H1 (cell line): Measurements from ENCODE around the gene SLC25A11. TPM values are rescaled to one million over a fixed set of nuclear protein-coding genes. Genes with fewer than 3 reads are reported as not detected.

Source experiments
- CTCF ChIA-PET: fragments of 300-600 bp; sonication (Branson Sonifier 250); formaldehyde crosslinking; loops from one replicate; lab custom pipeline; 2021; ENCODE audit not compliant: partially characterized antibody; lab: Charles Lee
- POLR2A ChIA-PET: fragments of 300-600 bp; sonication (Branson Sonifier 250); formaldehyde crosslinking; loops from one replicate; lab custom pipeline; 2021; ENCODE audit warnings: inconsistent platforms; ENCODE audit not compliant: partially characterized antibody; lab: Charles Lee
- DNase-seq, 2 experiments: peaks; one replicate each; pipeline versions ENCODE4 v3.0.0 to v3.0.0-alpha.2; 2010 to 2022; ENCODE audit warnings: low spot score in 2 of 2, low read depth in 1 of 2, mixed read lengths in 1 of 2
- FAIRE-seq: peaks from 2 replicates; lab custom pipeline; 2011; peaks lifted over from hg19 to GRCh38; lab: Jason Lieb, UNC
- H2AFZ ChIP-seq: 2 replicates; pipeline ENCODE4 v1.8.1; 2012; ENCODE audit warnings: low read length, inconsistent platforms
- H2AK5ac ChIP-seq: 2 replicates; pipeline ENCODE4 v1.6.1; 2013; ENCODE audit warnings: low read depth, low read length
- H2BK120ac ChIP-seq: replicated peaks from 2 replicates; pipeline ENCODE3; 2013; ENCODE audit warnings: low read depth, low read length, inconsistent platforms
- H2BK12ac ChIP-seq: 2 replicates; pipeline ENCODE4 v1.6.1; 2013; ENCODE audit warnings: low read depth, low read length
- H2BK15ac ChIP-seq: 2 replicates; pipeline ENCODE4 v1.6.1; 2013; ENCODE audit warnings: low read length
- H2BK20ac ChIP-seq: 2 replicates; pipeline ENCODE4 v1.6.1; 2013; ENCODE audit warnings: low read length
- H2BK5ac ChIP-seq: 2 replicates; pipeline ENCODE4 v1.6.1; 2013; ENCODE audit warnings: low read depth, low read length
- H3K14ac ChIP-seq: 2 replicates; pipeline ENCODE4 v1.6.1; 2013; ENCODE audit warnings: inconsistent platforms; ENCODE audit not compliant: insufficient read length
- H3K18ac ChIP-seq: 2 replicates; pipeline ENCODE4 v1.6.1; 2013; ENCODE audit warnings: low read length; ENCODE audit errors: extremely low read depth
- H3K23ac ChIP-seq: 2 replicates; pipeline ENCODE4 v1.6.1; 2013; ENCODE audit warnings: inconsistent platforms; ENCODE audit not compliant: insufficient read length
- H3K23me2 ChIP-seq: 2 replicates; pipeline ENCODE4 v1.6.1; 2013; ENCODE audit warnings: low read depth, low read length
- H3K27ac ChIP-seq: 2 replicates; pipeline ENCODE4 v1.6.1; 2011; ENCODE audit warnings: low read depth, low read length, inconsistent platforms
- H3K27me3 ChIP-seq, 4 experiments: replicated peaks in 1 of 4; 1 replicate in 1 of 4; 2 replicates in 3 of 4; pipeline versions ENCODE4 v1.6.1 to v1.8.1; 2011 to 2013; ENCODE audit warnings: low read length in 3 of 4, mild to moderate bottlenecking in 3 of 4, inconsistent platforms in 2 of 4, mixed read lengths in 2 of 4, moderate library complexity in 1 of 4; ENCODE audit not compliant: control insufficient read depth in 3 of 4, insufficient read depth in 3 of 4; ENCODE audit errors: extremely low read depth in 1 of 4
- H3K36me3 ChIP-seq, 4 experiments: 2 replicates each; pipeline versions ENCODE4 v1.6.1 to v1.8.1; 2011 to 2013; ENCODE audit warnings: mild to moderate bottlenecking in 4 of 4, low read length in 3 of 4, moderate library complexity in 2 of 4, control low read depth in 1 of 4, inconsistent platforms in 1 of 4; ENCODE audit not compliant: insufficient read depth in 4 of 4, control insufficient read depth in 2 of 4
- H3K4ac ChIP-seq: replicated peaks from 2 replicates; pipeline ENCODE3; 2013; ENCODE audit warnings: low read length, low read depth, mixed read lengths, inconsistent platforms; ENCODE audit not compliant: insufficient read length
- H3K4me1 ChIP-seq, 4 experiments: replicated peaks in 1 of 4; 1 replicate in 1 of 4; 2 replicates in 3 of 4; pipeline versions ENCODE4 v1.6.1 to v1.8.1; 2011 to 2013; ENCODE audit warnings: low read length in 3 of 4, inconsistent platforms in 2 of 4, mixed read lengths in 1 of 4; ENCODE audit not compliant: insufficient read depth in 4 of 4, control insufficient read depth in 3 of 4
- H3K4me2 ChIP-seq, 2 experiments: 2 replicates each; pipeline versions ENCODE4 v1.6.1 to v1.8.1; 2011 to 2013; ENCODE audit warnings: low read depth in 2 of 2, low read length in 2 of 2, control low read depth in 1 of 2, inconsistent platforms in 1 of 2, mild to moderate bottlenecking in 1 of 2; ENCODE audit not compliant: insufficient read depth in 1 of 2
- H3K4me3 ChIP-seq, 4 experiments: fragments of 200-600, 300-600 bp in 1 of 4; sonication (generic), shearing (Covaris generic), sonication (Bioruptor Twin) in 1 of 4; 2 replicates each; pipeline versions ENCODE4 v1.5.1 to v1.8.1; 2011 to 2016; ENCODE audit warnings: low read length in 4 of 4, low read depth in 3 of 4, control low read depth in 2 of 4, inconsistent platforms in 2 of 4, mild to moderate bottlenecking in 2 of 4, mixed read lengths in 1 of 4, moderate library complexity in 1 of 4; ENCODE audit not compliant: insufficient read depth in 2 of 4; ENCODE audit errors: extremely low read depth in 1 of 4
- H3K56ac ChIP-seq: replicated peaks from 2 replicates; pipeline ENCODE3; 2013; ENCODE audit warnings: low read depth, mild to moderate bottlenecking, mixed read lengths, low read length, inconsistent platforms; ENCODE audit not compliant: insufficient read length
- H3K79me1 ChIP-seq: 2 replicates; pipeline ENCODE4 v1.6.1; 2013; ENCODE audit warnings: low read depth, low read length, control low read depth
- H3K79me2 ChIP-seq, 2 experiments: 2 replicates each; pipeline versions ENCODE4 v1.6.1 to v1.8.1; 2012 to 2013; ENCODE audit warnings: low read length in 2 of 2, mild to moderate bottlenecking in 2 of 2, inconsistent platforms in 1 of 2; ENCODE audit not compliant: insufficient read depth in 2 of 2, control insufficient read depth in 1 of 2
- H3K9ac ChIP-seq, 4 experiments: replicated peaks in 1 of 4; 1 replicate in 1 of 4; 2 replicates in 3 of 4; pipeline versions ENCODE4 v1.6.1 to v1.8.1; 2011 to 2013; ENCODE audit warnings: low read depth in 3 of 4, low read length in 3 of 4, control low read depth in 2 of 4, mild to moderate bottlenecking in 2 of 4, moderate library complexity in 2 of 4, inconsistent platforms in 1 of 4; ENCODE audit errors: extremely low read depth in 1 of 4
- H3K9me3 ChIP-seq, 2 experiments: 2 replicates each; pipeline versions ENCODE4 v1.6.1 to v1.8.1; 2012 to 2013; ENCODE audit warnings: mild to moderate bottlenecking in 2 of 2, moderate library complexity in 2 of 2, control low read depth in 1 of 2, inconsistent platforms in 1 of 2, low read depth in 1 of 2, low read length in 1 of 2, mixed read lengths in 1 of 2; ENCODE audit not compliant: insufficient read depth in 2 of 2
- H4K20me1 ChIP-seq, 2 experiments: replicated peaks in 1 of 2; 2 replicates each; pipeline versions ENCODE3 to v1.8.1; 2011 to 2013; ENCODE audit warnings: inconsistent platforms in 2 of 2, low read length in 2 of 2, mild to moderate bottlenecking in 1 of 2; ENCODE audit not compliant: insufficient read depth in 2 of 2, control insufficient read depth in 1 of 2
- H4K5ac ChIP-seq: 2 replicates; pipeline ENCODE4 v1.6.1; 2013; ENCODE audit warnings: low read length, low read depth, mixed read lengths, inconsistent platforms; ENCODE audit not compliant: insufficient read length
- H4K8ac ChIP-seq: 2 replicates; pipeline ENCODE4 v1.8.0; 2013; ENCODE audit warnings: mild to moderate bottlenecking, moderate library complexity, low read length, inconsistent platforms; ENCODE audit not compliant: insufficient read depth; ENCODE audit errors: extremely low read depth
- H4K91ac ChIP-seq: replicated peaks from 2 replicates; pipeline ENCODE3; 2013; ENCODE audit warnings: low read length, mixed read lengths, inconsistent platforms; ENCODE audit not compliant: insufficient read length
- CBX5 ChIP-seq: fragments of 300-800, 300-1000 bp; sonication (generic); IDR thresholded peaks from 2 replicates; pipeline ENCODE4 v1.7.1; 2016; ENCODE audit warnings: antibody characterized with exemption, low read length, low read depth
- CREB1 ChIP-seq: IDR thresholded peaks from 2 replicates; pipeline ENCODE4 v1.6.1; 2012; ENCODE audit warnings: inconsistent platforms
- HDAC2 ChIP-seq, 2 experiments: fragments of 300-600 bp in 1 of 2; sonication (generic) in 1 of 2; IDR thresholded peaks; 2 replicates each; pipeline ENCODE4 v1.6.1; 2011 to 2012; ENCODE audit warnings: low read depth in 2 of 2, low read length in 2 of 2, mild to moderate bottlenecking in 2 of 2, moderate library complexity in 2 of 2, borderline replicate concordance in 1 of 2, inconsistent platforms in 1 of 2
- JUN ChIP-seq: IDR thresholded peaks from 2 replicates; pipeline ENCODE4 v1.6.1; 2011; ENCODE audit warnings: low read depth, mild to moderate bottlenecking, improper control_type of control experiment, low read length
- JUND ChIP-seq: IDR thresholded peaks from 2 replicates; pipeline ENCODE4 v1.6.1; 2011; ENCODE audit warnings: mild to moderate bottlenecking, improper control_type of control experiment, low read length
- KDM1A ChIP-seq: fragments of 200-600, 300-600 bp; sonication (generic); IDR thresholded peaks from 2 replicates; pipeline ENCODE4 v1.7.1; 2016; ENCODE audit warnings: mild to moderate bottlenecking, low read length, borderline replicate concordance
- MAX ChIP-seq: IDR thresholded peaks from 2 replicates; pipeline ENCODE4 v1.6.1; 2012; ENCODE audit warnings: inconsistent platforms
- NANOG ChIP-seq: IDR thresholded peaks from 2 replicates; pipeline ENCODE4 v1.6.1; 2011; ENCODE audit warnings: low read length, low read depth, mild to moderate bottlenecking, inconsistent platforms; ENCODE audit not compliant: insufficient read depth, poor library complexity, severe bottlenecking
- POU5F1 ChIP-seq: IDR thresholded peaks from 2 replicates; pipeline ENCODE4 v1.6.1; 2011; ENCODE audit warnings: low read depth, mild to moderate bottlenecking, low read length, moderate library complexity
- SP2 ChIP-seq: IDR thresholded peaks from 2 replicates; pipeline ENCODE4 v1.6.1; 2012; ENCODE audit warnings: mild to moderate bottlenecking, low read length, inconsistent platforms
- SUZ12 ChIP-seq: fragments of 200-600 bp; sonication (generic); IDR thresholded peaks from 2 replicates; pipeline ENCODE4 v1.6.1; 2012; ENCODE audit warnings: mild to moderate bottlenecking, inconsistent platforms, low read length, moderate library complexity, mixed read lengths
- TCF12 ChIP-seq: IDR thresholded peaks from 2 replicates; pipeline ENCODE4 v1.6.1; 2011; ENCODE audit warnings: low read depth, mild to moderate bottlenecking, low read length
- TEAD4 ChIP-seq: IDR thresholded peaks from 2 replicates; pipeline ENCODE4 v1.6.1; 2012; ENCODE audit warnings: low read depth, low read length, inconsistent platforms, mixed read lengths
- WGBS, 2 experiments: shearing (Covaris generic) in 1 of 2; methylation state at CpG; one replicate each; pipeline versions ENCODE4 v1.1.6 to v1.1.7; 2013 to 2015; ENCODE audit warnings: low lambda C conversion rate in 2 of 2, mixed read lengths in 2 of 2, inconsistent platforms in 1 of 2, low coverage in 1 of 2, missing lambda C conversion rate in 1 of 2; ENCODE audit not compliant: insufficient replicate concordance in 2 of 2, insufficient coverage in 1 of 2, insufficient read length in 1 of 2; ENCODE audit errors: extremely low coverage in 1 of 2, missing lambda C conversion rate in 1 of 2; 5-methylcytosine and 5-hydroxymethylcytosine counted together
- polyA plus RNA-seq, 7 experiments: library from polyadenylated mRNA; depleted of rRNA in 3 of 7; stranded (reverse) in 5 of 7; unstranded in 2 of 7; fragments of >200 nt in 5 of 7; fragments of 200-250 nt in 2 of 7; gene quantifications; 1 replicate in 5 of 7; 2 replicates in 1 of 7; 4 replicates in 1 of 7; pipeline versions ENCODE4 v1.2.1 to v1.2.3, GENCODE V29; 2011 to 2013; ENCODE audit warnings: missing spikeins in 2 of 7, mixed read lengths in 2 of 7
- total RNA-seq: library from RNA; stranded (reverse); fragmentation: NEBNext Ultra II Directional; extraction: Animal tissue kit (Norgen Biotek cat#: 25700); gene quantifications from 2 replicates; pipeline ENCODE4 v1.2.1, GENCODE V29; 2021

The SLC25A11 gene
- total and polyA plus RNA-seq, 2 of the 8 experiments (the other 6 are each of a cell fraction or from before 2014, with no cell fraction given), result 55.9 to 97.0 TPM

GRCh38 chr17:4970273-4970672, 30.4 kb upstream of the SLC25A11 start:
- H3K9ac ChIP-seq, result no peak overlapping the region
- peaks cover 0 to 27% (median 15%) of the 10 kb centered on the region in 4 experiments; a peak in 5 of 7 replicates for H3K27me3 ChIP-seq
- no peaks in the 10 kb centered on the region for H3K9me3 ChIP-seq
- no peak overlapping the region for H3K27ac ChIP-seq
- H3K23me2 ChIP-seq, result peaks cover 19% of the 10 kb centered on the region; the same call in 1 of the 2 replicates
- H3K56ac ChIP-seq, result no peak overlapping the region
- no peak overlapping the region for H2AFZ ChIP-seq
- POLR2A ChIA-PET, result interaction anchor here (1.0 to 32.4 kb wide), 5 partner anchors 8 to 108 kb away, joined by 3 to 987 read pairs (median 62); partner anchors contain the start of genes CAMTA2, ENO3, PFN1 and RNF167
- peaks cover 0 to 11% (median 0%) of the 10 kb centered on the region in 4 experiments; a peak in 1 of 8 replicates for H3K36me3 ChIP-seq
- no peak overlapping the region for H4K5ac ChIP-seq
- 97% methylated on average over 8 of the region's 8 CpGs; no CpG with 5 or more reads in 1 of the 2 experiments for WGBS, 2 experiments
- no peak overlapping the region for H2BK120ac ChIP-seq
- H3K4me1 ChIP-seq, result peaks cover 2 to 16% (median 9%) of the 10 kb centered on the region in 4 experiments
- CTCF ChIA-PET, result interaction anchor here (1.2 to 6.2 kb wide), 6 partner anchors 10 to 61 kb away, joined by 3 to 31 read pairs (median 13); partner anchors contain the start of gene CAMTA2
- TF ChIP-seq TCF12, result no peak
- TF ChIP-seq JUN, result no peak
- TF ChIP-seq SUZ12, result no peak
- no peak for TF ChIP-seq SP2
- TF ChIP-seq CBX5, result no peak
- no peak for TF ChIP-seq MAX
- TF ChIP-seq TEAD4, result no peak
- no peak for TF ChIP-seq HDAC2 (IDR thresholded peaks at IDR 0.05; ENCODE audit: borderline replicate concordance in 1 of 2, low read depth in 2 of 2, low read length in 2 of 2)
- TF ChIP-seq NANOG, result no peak
- no peak for TF ChIP-seq CREB1
- TF ChIP-seq KDM1A, result no peak
- TF ChIP-seq JUND, result no peak
- no peak for TF ChIP-seq POU5F1
- H4K20me1 ChIP-seq, result peaks cover 2 to 11% of the 10 kb centered on the region in 2 experiments
- no peak for DNase-seq
- no peak for FAIRE-seq
- no peak overlapping the region for H2BK5ac ChIP-seq
- H2BK15ac ChIP-seq, result no peak overlapping the region
- no peak overlapping the region for H3K14ac ChIP-seq
- no peak overlapping the region for H3K23ac ChIP-seq
- no peak overlapping the region for H4K8ac ChIP-seq
- H3K4me2 ChIP-seq, result no peak overlapping the region; a peak in 1 of 4 replicates
- H3K4ac ChIP-seq, result no peak overlapping the region
- H3K18ac ChIP-seq, result no peak overlapping the region
- H2AK5ac ChIP-seq, result 0 out of 2 replicates have a peak overlapping the region, but pooled peaks have one; percentile 30
- no peak overlapping the region for H3K4me3 ChIP-seq
- peaks cover 0 to 15% of the 10 kb centered on the region in 2 experiments; a peak in 2 of 4 replicates for H3K79me2 ChIP-seq
- no peak overlapping the region for H2BK20ac ChIP-seq
- H2BK12ac ChIP-seq, result no peak overlapping the region
- H3K79me1 ChIP-seq, result peaks cover 3% of the 10 kb centered on the region; the same call in 1 of the 2 replicates
- H4K91ac ChIP-seq, result no peak overlapping the region
